Ishikawa (cell line): ENCODE results near the gene TNFAIP2.

Source experiments
- CEBPB ChIP-seq: IDR thresholded peaks from 2 replicates; pipeline ENCODE4 v1.6.1; 2012
- CREB1 ChIP-seq: IDR thresholded peaks from 2 replicates; pipeline ENCODE4 v1.6.1; 2012; ENCODE audit warnings: low read depth
- EGR1 ChIP-seq: IDR thresholded peaks from 2 replicates; pipeline ENCODE4 v1.6.1; 2012
- EP300 ChIP-seq: IDR thresholded peaks from 2 replicates; pipeline ENCODE4 v1.6.1; 2012; ENCODE audit warnings: borderline replicate concordance
- FOXM1 ChIP-seq: IDR thresholded peaks from 2 replicates; pipeline ENCODE4 v1.6.1; 2012; ENCODE audit warnings: low read depth, borderline replicate concordance
- MAX ChIP-seq: IDR thresholded peaks from 2 replicates; pipeline ENCODE4 v1.6.1; 2012
- NFIC ChIP-seq: IDR thresholded peaks from 2 replicates; pipeline ENCODE4 v1.6.1; 2012
- RAD21 ChIP-seq: IDR thresholded peaks from 2 replicates; pipeline ENCODE4 v1.6.1; 2012; ENCODE audit warnings: low read depth
- TAF1 ChIP-seq: IDR thresholded peaks from 2 replicates; pipeline ENCODE4 v1.6.1; 2012; ENCODE audit warnings: low read depth, mild to moderate bottlenecking
- TCF12 ChIP-seq: IDR thresholded peaks from 2 replicates; pipeline ENCODE4 v1.6.1; 2012; ENCODE audit warnings: low read depth
- TEAD4 ChIP-seq: IDR thresholded peaks from 2 replicates; pipeline ENCODE4 v1.6.1; 2012
- USF1 ChIP-seq: IDR thresholded peaks from 2 replicates; pipeline ENCODE4 v1.6.1; 2012
- YY1 ChIP-seq: IDR thresholded peaks from 2 replicates; pipeline ENCODE4 v1.6.1; 2012; ENCODE audit warnings: low read depth
- TF ChIP-seq, protein P1 (sequence below): IDR thresholded peaks from 2 replicates; pipeline ENCODE4 v1.6.1; 2012; ENCODE audit warnings: low read depth, mild to moderate bottlenecking

The TNFAIP2 gene

DNA sequence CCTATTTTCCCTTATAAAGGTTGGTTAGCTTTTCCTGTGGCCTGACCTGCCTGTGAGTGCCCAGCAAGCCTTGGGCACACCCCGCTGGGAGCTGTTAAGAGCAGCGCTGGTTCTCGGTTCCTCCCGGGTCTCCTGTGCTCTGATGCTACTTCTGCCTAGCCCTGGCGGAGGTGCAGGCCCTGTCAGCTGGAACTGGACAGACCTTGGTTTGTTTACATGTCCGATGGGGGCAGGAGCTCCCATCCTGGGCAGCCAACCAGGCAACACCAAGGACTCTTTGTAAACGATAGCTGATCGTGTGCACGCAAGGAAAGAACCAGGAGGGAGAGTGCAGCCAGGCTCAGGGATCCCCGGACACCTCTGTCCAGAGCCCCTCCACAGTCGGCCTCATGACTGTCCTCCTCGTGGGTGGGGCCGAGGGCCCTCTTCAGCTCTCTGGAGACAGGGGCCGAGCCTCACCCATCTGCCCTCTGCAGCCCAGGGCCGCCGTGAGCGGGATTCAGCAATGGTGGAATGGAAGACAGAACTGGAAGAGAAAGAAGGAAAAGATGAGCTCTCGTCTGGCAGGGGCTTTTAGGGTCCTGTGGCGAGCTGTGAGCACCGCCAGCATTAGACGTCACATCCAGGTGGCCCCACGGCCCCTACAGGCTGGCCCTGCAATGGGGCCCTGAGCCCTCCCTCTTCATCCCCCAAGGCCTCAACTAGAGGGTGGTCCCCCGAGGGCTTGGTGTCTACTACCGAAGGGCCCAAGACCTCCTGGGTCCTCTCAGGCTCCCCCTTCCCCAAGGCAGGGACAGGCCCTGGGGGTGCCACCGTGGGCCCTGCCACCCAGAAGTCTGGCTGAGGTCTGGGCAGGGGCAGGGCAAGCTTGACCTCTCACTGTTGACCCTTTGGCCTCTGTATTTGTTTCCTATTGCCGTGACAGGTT lies 12.3 kb downstream of the TNFAIP2 start:
- no peak for TF ChIP-seq NFIC

GRCh38 chr14:103136388-103137271 lies 13.4 kb downstream of the TNFAIP2 start:
- TF ChIP-seq EP300 (no peak), NFIC (no peak), MAX (no peak), EGR1 (no peak), USF1 (no peak), CREB1 (no peak), FOXM1 (no peak), CEBPB (no peak), TCF12 (no peak)
- TF ChIP-seq, protein P1, sequence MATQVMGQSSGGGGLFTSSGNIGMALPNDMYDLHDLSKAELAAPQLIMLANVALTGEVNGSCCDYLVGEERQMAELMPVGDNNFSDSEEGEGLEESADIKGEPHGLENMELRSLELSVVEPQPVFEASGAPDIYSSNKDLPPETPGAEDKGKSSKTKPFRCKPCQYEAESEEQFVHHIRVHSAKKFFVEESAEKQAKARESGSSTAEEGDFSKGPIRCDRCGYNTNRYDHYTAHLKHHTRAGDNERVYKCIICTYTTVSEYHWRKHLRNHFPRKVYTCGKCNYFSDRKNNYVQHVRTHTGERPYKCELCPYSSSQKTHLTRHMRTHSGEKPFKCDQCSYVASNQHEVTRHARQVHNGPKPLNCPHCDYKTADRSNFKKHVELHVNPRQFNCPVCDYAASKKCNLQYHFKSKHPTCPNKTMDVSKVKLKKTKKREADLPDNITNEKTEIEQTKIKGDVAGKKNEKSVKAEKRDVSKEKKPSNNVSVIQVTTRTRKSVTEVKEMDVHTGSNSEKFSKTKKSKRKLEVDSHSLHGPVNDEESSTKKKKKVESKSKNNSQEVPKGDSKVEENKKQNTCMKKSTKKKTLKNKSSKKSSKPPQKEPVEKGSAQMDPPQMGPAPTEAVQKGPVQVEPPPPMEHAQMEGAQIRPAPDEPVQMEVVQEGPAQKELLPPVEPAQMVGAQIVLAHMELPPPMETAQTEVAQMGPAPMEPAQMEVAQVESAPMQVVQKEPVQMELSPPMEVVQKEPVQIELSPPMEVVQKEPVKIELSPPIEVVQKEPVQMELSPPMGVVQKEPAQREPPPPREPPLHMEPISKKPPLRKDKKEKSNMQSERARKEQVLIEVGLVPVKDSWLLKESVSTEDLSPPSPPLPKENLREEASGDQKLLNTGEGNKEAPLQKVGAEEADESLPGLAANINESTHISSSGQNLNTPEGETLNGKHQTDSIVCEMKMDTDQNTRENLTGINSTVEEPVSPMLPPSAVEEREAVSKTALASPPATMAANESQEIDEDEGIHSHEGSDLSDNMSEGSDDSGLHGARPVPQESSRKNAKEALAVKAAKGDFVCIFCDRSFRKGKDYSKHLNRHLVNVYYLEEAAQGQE, result no peak

DNA sequence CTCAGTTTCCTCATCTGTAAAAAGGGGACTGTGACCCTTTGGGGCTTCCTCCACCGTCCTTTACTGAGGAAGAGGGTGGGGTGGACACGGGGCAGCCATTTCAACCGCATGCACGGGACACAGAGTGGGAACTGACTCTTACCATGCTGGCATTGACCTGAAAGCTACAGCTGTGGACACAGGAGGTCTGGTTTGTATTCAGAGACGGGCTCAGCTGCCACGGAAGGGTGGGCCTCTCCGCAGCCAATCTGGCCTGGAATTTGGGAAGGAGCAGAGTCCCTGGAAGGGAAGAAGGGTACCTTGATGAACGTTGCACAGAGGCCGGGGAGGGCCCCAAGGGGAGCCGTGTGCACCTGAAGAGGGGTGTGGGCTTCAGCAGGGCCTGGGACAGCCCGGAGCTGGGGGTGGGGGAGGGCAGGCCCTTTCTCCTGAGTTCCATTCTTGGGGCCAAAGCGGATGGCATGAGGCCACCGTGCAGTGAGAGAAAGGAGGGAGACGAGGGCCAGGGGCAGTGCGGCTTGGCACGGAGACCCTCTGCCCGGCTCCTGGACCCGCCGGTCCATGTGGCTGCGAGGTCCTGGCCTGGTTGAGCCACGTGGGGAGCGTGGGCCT lies 14.5 kb downstream of the TNFAIP2 start:
- TF ChIP-seq NFIC, result no peak

DNA sequence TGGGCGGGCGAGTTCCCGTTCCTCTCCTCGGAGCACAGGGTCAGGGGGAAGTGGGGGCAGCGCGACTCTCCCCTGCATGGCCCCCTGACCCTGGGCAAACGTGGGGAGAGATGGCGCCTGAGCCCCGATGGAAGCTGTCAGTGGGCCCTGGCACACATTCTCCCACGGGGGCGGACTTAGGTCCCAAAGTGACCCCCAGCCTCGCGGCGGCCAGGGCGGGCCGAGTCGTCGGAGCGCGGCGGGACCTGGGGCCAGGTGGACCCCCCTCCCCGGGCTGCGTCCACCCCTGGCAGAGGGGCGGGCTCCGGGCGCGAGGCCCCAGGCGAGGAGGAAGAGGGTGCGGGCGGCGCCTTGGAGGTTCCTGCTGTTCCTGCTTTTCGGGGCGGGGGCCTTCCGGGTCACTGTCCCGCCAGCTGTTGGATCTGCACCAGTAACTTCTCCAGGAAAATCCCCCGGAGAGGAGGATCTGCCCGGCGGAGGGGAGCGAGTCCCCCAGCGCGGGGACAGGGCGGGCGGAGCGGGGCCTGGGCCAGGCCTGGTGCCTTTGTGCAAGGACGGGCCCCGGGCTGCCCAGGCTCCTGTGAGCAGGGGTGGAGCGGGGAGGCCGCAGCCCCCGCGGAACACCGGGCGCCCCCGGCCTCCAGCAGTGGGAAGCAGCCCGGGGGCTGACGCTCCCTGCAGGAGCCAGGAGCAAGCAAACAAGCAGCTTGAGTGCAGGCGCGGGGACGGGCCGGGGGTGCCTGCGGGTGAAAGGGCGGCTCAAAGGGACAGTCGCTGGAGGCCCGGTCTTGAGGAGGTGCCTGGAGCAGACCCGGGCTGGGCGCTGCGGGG lies 15.3 kb downstream of the TNFAIP2 start:
- TF ChIP-seq RAD21, result no peak
- TF ChIP-seq YY1, result no peak
- TF ChIP-seq MAX, result no peak
- TF ChIP-seq FOXM1, result no peak
- TF ChIP-seq TCF12, result no peak
- no peak for TF ChIP-seq TEAD4
- no peak for TF ChIP-seq CEBPB
- no peak for TF ChIP-seq NFIC
- TF ChIP-seq USF1, result no peak
- no peak for TF ChIP-seq EGR1
- TF ChIP-seq TAF1, result no peak
- TF ChIP-seq EP300, result no peak
- no peak for TF ChIP-seq CREB1

DNA sequence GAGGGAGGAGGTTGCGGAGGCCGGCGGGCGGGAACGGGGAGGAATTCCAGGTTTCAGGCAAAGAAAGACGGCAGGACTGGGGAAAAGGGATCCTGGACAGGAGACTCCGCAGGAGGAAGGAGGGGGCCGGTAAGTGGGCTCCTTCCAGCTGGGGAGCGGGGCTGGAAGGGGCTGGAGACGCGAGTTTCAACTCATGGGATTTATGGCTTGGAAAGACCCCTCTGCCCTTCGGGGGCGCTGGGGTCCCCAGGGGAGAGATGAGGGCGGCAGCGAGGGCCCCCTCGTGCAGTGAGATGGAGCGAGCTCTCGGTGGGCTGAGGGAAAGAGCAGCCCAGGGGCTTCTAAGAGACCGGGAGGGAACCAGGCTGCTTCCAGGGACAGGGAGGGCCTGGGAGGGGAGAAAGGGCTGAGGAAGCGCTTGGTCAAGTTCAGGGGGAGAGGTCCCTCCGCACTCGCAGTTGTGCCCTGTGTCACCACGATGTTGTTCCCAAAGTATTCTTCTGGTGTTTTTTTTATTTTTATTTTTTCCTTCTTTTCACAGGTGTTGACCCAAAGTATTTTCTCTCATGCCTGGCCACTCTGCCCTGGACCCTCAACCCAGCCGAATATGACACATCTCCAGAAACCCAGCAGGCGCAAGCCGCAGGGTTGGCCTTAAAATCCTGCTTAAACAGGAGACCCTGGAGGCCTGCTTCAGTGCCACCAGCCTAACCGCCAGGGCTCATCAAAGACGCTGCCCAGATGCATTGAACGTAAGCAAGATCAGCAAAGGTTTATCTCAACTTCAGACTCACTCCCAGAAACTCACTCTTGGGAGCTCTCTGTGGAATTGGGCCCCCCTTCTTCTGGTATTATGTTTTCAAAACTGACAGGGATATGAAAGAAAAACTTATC lies 16.1 kb downstream of the TNFAIP2 start:
- TF ChIP-seq RAD21 (no peak), EP300 (no peak), TCF12 (no peak)

GRCh38 chr14:103140316-103141109 lies 17.3 kb downstream of the TNFAIP2 start:
- TF ChIP-seq MAX, result no peak
- peak; percentile 88 for TF ChIP-seq NFIC
